HG03460 (cell line): ENCODE results near the gene ZMYND10.

ENCODE experiments used
- ATAC-seq: cut with Tn5 transposase; IDR thresholded peaks from one replicate; pipeline ENCODE4 v1.9.1; 2021; ENCODE audit not compliant: unreplicated experiment

ZMYND10 gene

GRCh38 chr3:50345586-50346234 is at the start of gene ZMYND10:
Gene ZMYND10 (minus strand): TSS chr3:50345732. CDS start chr3:50345579, 153 bp downstream.
- ATAC-seq, result no peak

GRCh38 chr3:50393061-50393460 is 47.5 kb upstream of the ZMYND10 start:
- no peak for ATAC-seq

- no peak for ATAC-seq
Observed at GRCh38 chr3:50392101-50392715, 46.7 kb upstream of the ZMYND10 start.

GRCh38 chr3:50390508-50391224 is 45.1 kb upstream of the ZMYND10 start:
- ATAC-seq, result no peak

GRCh38 chr3:50389414-50389767 is 43.9 kb upstream of the ZMYND10 start:
- ATAC-seq, result no peak

GRCh38 chr3:50388720-50389413 is 43.3 kb upstream of the ZMYND10 start:
- no peak for ATAC-seq

- ATAC-seq, result no peak
Observed at GRCh38 chr3:50388016-50388719, 42.6 kb upstream of the ZMYND10 start.

- ATAC-seq, result no peak
Observed at GRCh38 chr3:50385754-50386153, 40.2 kb upstream of the ZMYND10 start.

GRCh38 chr3:50383750-50384149 is 38.2 kb upstream of the ZMYND10 start:
- no peak for ATAC-seq

- ATAC-seq, result no peak
Observed at GRCh38 chr3:50382722-50383121, 37.2 kb upstream of the ZMYND10 start.

GRCh38 chr3:50381383-50381782 is 35.9 kb upstream of the ZMYND10 start:
- ATAC-seq, result no peak

GRCh38 chr3:50380405-50381085 is 35.0 kb upstream of the ZMYND10 start:
- no peak for ATAC-seq

- ATAC-seq, result no peak
Observed at GRCh38 chr3:50378757-50379156, 33.2 kb upstream of the ZMYND10 start.

GRCh38 chr3:50378024-50378423 is 32.5 kb upstream of the ZMYND10 start:
- ATAC-seq, result no peak

- no peak for ATAC-seq
Observed at GRCh38 chr3:50375258-50375931, 29.9 kb upstream of the ZMYND10 start.

- no peak for ATAC-seq
Observed at GRCh38 chr3:50374363-50375257, 29.1 kb upstream of the ZMYND10 start.

- ATAC-seq, result no peak
Observed at GRCh38 chr3:50373146-50374051, 27.9 kb upstream of the ZMYND10 start.

GRCh38 chr3:50372349-50372748 is 26.8 kb upstream of the ZMYND10 start:
- no peak for ATAC-seq
